ENCODE results near the gene SYT5. TPM values are rescaled to one million over a fixed set of nuclear protein-coding genes. Genes with fewer than 3 reads are reported as not detected.

Gene SYT5
- total and polyA plus RNA-seq, 9 of the 15 experiments (the other 6 are each of a cell fraction or from before 2014, with no cell fraction given), result 1.3 to 20.9 (median 8.8) TPM

DNA sequence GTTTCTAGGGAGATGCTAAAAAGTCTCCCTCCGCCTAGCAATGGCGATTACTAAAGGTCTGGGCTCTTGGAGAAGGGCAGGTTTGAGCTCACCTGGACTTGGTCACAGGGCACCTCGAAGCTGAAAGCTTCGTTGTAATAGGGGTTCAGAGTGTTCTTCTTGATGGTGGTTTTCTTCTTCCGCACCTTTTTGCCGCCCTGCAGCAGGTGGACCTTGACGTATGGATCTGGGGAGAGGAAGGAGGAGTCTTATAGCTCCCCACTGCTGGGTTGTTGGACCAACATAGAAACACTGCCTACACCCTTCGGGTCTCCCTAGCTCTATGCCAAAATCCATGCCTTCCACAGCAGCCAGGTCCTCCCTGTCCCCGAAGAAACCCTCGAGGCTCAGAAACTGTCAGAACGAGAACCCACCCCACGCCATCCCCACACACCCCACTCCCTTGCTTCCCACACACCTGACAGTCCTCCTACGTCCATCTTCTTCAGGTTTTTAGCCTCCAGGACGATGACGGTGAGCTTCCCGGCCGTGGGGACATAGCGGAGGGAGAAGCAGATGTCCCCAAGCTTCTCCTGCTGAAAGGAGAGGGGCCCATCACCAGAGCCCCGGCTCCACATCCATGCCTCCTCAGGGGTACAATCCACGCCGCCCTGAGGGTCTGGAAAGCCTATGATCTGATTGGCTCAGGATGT lies 5.5 kb downstream of the SYT5 start (continued):
- TF ChIP-seq, protein P1, sequence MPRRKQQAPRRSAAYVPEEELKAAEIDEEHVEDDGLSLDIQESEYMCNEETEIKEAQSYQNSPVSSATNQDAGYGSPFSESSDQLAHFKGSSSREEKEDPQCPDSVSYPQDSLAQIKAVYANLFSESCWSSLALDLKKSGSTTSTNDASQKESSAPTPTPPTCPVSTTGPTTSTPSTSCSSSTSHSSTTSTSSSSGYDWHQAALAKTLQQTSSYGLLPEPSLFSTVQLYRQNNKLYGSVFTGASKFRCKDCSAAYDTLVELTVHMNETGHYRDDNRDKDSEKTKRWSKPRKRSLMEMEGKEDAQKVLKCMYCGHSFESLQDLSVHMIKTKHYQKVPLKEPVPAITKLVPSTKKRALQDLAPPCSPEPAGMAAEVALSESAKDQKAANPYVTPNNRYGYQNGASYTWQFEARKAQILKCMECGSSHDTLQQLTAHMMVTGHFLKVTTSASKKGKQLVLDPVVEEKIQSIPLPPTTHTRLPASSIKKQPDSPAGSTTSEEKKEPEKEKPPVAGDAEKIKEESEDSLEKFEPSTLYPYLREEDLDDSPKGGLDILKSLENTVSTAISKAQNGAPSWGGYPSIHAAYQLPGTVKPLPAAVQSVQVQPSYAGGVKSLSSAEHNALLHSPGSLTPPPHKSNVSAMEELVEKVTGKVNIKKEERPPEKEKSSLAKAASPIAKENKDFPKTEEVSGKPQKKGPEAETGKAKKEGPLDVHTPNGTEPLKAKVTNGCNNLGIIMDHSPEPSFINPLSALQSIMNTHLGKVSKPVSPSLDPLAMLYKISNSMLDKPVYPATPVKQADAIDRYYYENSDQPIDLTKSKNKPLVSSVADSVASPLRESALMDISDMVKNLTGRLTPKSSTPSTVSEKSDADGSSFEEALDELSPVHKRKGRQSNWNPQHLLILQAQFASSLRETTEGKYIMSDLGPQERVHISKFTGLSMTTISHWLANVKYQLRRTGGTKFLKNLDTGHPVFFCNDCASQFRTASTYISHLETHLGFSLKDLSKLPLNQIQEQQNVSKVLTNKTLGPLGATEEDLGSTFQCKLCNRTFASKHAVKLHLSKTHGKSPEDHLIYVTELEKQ (CRISPR knock-in tag; IDR thresholded peaks at IDR 0.05), result no peak
- TF ChIP-seq ARHGAP35 (IDR thresholded peaks at IDR 0.05; ENCODE audit: partially characterized antibody) (peak; percentile 56), HNRNPLL (IDR thresholded peaks at IDR 0.05; ENCODE audit: low read depth, low read length, poor library complexity, severe bottlenecking) (peak; percentile 11), POLR2AphosphoS5 (IDR thresholded peaks at IDR 0.05; ENCODE audit: control insufficient read depth, insufficient read depth, low read depth, low read length) (peak; percentile 27; the same call in 1 of the 2 replicates), RBBP5 (IDR thresholded peaks at IDR 0.05; ENCODE audit: borderline replicate concordance, insufficient read depth, low read length, poor library complexity, severe bottlenecking) (peak; percentile 2), ZNF197 (CRISPR knock-in tag; IDR thresholded peaks at IDR 0.05; ENCODE audit: low read depth) (no peak), PML (IDR thresholded peaks at IDR 0.05; ENCODE audit: low read length) (peak; percentile 52), ZBTB7A (IDR thresholded peaks at IDR 0.05; ENCODE audit: borderline replicate concordance, control insufficient read depth, low read depth, low read length) (0 out of 2 replicates have a peak, but pooled peaks have one; percentile 8), ZEB2 (IDR thresholded peaks at IDR 0.05) (peak; percentile 67; the same call in 1 of the 2 replicates), MBD2 (IDR thresholded peaks at IDR 0.05; ENCODE audit: borderline replicate concordance, low read depth) (peak; percentile 17; the same call in 1 of the 2 replicates)
- TF ChIP-seq, protein P2, sequence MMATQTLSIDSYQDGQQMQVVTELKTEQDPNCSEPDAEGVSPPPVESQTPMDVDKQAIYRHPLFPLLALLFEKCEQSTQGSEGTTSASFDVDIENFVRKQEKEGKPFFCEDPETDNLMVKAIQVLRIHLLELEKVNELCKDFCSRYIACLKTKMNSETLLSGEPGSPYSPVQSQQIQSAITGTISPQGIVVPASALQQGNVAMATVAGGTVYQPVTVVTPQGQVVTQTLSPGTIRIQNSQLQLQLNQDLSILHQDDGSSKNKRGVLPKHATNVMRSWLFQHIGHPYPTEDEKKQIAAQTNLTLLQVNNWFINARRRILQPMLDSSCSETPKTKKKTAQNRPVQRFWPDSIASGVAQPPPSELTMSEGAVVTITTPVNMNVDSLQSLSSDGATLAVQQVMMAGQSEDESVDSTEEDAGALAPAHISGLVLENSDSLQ (IDR thresholded peaks at IDR 0.05), result peak; percentile 34; the same call in 1 of the 2 replicates
- TF ChIP-seq, protein P3, sequence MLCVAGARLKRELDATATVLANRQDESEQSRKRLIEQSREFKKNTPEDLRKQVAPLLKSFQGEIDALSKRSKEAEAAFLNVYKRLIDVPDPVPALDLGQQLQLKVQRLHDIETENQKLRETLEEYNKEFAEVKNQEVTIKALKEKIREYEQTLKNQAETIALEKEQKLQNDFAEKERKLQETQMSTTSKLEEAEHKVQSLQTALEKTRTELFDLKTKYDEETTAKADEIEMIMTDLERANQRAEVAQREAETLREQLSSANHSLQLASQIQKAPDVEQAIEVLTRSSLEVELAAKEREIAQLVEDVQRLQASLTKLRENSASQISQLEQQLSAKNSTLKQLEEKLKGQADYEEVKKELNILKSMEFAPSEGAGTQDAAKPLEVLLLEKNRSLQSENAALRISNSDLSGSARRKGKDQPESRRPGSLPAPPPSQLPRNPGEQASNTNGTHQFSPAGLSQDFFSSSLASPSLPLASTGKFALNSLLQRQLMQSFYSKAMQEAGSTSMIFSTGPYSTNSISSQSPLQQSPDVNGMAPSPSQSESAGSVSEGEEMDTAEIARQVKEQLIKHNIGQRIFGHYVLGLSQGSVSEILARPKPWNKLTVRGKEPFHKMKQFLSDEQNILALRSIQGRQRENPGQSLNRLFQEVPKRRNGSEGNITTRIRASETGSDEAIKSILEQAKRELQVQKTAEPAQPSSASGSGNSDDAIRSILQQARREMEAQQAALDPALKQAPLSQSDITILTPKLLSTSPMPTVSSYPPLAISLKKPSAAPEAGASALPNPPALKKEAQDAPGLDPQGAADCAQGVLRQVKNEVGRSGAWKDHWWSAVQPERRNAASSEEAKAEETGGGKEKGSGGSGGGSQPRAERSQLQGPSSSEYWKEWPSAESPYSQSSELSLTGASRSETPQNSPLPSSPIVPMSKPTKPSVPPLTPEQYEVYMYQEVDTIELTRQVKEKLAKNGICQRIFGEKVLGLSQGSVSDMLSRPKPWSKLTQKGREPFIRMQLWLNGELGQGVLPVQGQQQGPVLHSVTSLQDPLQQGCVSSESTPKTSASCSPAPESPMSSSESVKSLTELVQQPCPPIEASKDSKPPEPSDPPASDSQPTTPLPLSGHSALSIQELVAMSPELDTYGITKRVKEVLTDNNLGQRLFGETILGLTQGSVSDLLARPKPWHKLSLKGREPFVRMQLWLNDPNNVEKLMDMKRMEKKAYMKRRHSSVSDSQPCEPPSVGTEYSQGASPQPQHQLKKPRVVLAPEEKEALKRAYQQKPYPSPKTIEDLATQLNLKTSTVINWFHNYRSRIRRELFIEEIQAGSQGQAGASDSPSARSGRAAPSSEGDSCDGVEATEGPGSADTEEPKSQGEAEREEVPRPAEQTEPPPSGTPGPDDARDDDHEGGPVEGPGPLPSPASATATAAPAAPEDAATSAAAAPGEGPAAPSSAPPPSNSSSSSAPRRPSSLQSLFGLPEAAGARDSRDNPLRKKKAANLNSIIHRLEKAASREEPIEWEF (CRISPR knock-in tag; IDR thresholded peaks at IDR 0.05), result no peak
- TF ChIP-seq, protein P4, sequence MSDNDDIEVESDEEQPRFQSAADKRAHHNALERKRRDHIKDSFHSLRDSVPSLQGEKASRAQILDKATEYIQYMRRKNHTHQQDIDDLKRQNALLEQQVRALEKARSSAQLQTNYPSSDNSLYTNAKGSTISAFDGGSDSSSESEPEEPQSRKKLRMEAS (CRISPR knock-in tag; IDR thresholded peaks at IDR 0.05), result no peak
- TF ChIP-seq, protein P5, sequence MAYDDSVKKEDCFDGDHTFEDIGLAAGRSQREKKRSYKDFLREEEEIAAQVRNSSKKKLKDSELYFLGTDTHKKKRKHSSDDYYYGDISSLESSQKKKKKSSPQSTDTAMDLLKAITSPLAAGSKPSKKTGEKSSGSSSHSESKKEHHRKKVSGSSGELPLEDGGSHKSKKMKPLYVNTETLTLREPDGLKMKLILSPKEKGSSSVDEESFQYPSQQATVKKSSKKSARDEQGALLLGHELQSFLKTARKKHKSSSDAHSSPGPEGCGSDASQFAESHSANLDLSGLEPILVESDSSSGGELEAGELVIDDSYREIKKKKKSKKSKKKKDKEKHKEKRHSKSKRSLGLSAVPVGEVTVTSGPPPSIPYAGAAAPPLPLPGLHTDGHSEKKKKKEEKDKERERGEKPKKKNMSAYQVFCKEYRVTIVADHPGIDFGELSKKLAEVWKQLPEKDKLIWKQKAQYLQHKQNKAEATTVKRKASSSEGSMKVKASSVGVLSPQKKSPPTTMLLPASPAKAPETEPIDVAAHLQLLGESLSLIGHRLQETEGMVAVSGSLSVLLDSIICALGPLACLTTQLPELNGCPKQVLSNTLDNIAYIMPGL (CRISPR knock-in tag; IDR thresholded peaks at IDR 0.05), result peak; percentile 29; the same call in 1 of the 2 replicates
